Caki2 (cell line): ENCODE data around the gene FXYD5. TPM values are rescaled to one million over a fixed set of nuclear protein-coding genes. Genes with fewer than 3 reads are reported as not detected.

ENCODE experiments used
- DNase-seq: peaks from one replicate; pipeline ENCODE4 v3.0.0-alpha.2; 2015; ENCODE audit warnings: low read depth
- in situ Hi-C: cut with HindIII; loops from 2 replicates; pipeline ENCODE4 v1.10.0; 2016; ENCODE audit warnings: low sequenced_read_pairs, low pct_unique_long_range_greater_than_20kb, mixed read lengths
- total RNA-seq: library from RNA; depleted of rRNA; stranded (reverse); fragments of >200 nt; shearing (Covaris generic); gene quantifications from 2 replicates; pipeline ENCODE4 v1.2.3, GENCODE V29; 2014; ENCODE audit warnings: low replicate concordance

FXYD5 gene
- total RNA-seq, 1 experiment from 2014 or later, result 43.7 TPM

DNA sequence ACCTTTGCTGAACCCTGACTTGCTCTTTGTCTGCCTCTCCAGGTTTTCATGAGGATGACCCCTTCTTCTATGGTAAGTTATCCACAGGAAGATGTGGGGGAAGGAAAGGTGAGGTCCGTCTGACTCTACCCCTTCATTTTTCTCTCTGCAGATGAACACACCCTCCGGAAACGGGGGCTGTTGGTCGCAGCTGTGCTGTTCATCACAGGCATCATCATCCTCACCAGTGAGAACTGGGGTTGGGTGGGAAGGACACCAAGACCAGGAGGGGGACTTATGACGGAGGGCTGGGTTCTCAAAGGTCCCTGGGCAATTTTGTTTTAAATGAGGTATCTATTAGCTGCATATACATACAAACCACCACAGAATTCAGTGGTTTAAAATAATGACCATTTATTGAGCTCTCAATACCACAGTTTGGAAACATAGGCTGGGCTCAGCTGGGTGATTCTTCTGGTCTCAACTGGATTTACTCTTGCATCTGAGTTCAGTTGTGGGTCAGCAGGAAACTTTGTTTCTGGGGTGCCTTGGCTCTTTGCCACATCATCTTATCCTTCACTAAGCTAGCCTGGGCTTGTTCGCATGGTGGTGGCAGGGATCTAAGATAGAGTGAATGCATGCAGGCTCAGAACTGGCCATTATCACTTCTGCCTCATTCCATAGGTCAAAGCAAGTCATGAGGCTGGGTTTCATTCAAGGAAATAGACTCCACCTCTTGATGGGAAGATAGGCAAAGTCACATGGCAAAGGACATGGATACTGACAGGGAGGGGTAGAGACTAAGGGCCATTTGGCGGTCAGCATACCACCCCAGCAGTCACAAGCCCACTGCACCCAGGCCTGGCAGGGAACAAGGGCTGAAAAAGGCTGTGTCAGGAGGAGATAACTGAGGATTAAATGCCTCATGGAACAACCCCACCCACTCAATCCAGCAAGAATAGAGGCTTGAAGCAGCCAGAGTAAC lies 11.8 kb downstream of the FXYD5 start:
- no peak for DNase-seq
- in situ Hi-C loops, result no loop called here

DNA sequence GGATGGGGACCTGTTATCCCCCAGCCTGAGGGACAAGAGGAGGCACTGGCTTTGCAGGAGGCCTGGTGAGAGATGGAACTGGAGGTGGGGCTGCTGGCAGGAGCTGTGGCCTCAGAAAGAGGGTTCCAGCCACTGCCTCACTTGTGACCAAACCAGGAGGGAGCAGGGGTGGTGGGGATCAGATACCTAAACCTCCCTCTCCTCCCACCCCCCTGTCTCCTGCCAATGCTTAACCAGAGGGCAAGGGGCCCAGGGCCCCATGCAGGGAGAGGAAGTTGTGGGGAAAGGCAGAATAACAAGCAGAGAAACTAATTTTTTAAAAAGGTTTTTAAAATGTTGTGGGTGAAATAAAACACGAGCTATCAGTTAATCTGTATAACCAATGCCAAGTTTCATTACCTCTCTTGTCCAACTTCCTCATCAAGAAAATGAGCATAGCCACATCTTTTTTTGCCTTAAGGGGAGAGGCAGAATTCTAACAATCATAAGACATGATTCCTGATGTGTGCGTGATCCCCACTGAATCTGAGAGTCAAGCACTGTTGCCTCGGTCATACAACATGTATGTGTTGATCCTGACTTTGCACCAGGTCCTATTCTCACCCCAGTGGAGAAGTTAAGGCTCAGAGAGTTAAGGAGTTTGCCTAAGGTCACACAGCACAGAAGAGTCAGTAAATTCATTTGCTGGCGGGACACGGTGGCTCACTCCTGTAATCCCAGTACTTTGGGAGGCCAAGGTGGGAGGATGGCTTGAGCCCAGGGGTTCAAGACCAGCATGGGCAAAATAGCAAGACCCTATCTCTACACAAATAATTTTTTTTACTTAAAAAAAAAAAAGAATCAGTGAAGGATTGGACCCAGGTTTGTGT lies 12.9 kb downstream of the FXYD5 start:
- in situ Hi-C loops, result no loop called here
- no peak for DNase-seq

DNA sequence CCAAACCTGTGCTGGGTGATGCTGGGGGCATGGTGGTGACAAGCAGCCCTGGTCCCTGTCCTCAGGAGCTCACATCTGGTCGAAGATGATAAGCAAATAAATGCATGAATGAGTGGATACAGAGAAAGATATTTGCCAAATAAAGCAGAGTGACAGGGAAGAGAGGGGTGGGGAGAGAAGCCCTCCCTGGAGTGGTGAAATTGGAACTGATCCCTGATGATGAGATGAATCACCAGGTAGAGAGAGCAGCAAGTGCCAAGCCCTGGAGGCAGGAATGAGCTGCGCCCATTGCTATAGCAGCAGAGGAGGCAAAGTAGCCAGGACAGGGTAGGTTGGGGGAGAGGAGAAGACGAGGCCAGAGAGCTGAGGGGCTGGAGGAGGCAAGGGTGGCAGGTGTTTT lies 13.7 kb downstream of the FXYD5 start:
- in situ Hi-C loops, result no loop called here
- DNase-seq, result no peak

DNA sequence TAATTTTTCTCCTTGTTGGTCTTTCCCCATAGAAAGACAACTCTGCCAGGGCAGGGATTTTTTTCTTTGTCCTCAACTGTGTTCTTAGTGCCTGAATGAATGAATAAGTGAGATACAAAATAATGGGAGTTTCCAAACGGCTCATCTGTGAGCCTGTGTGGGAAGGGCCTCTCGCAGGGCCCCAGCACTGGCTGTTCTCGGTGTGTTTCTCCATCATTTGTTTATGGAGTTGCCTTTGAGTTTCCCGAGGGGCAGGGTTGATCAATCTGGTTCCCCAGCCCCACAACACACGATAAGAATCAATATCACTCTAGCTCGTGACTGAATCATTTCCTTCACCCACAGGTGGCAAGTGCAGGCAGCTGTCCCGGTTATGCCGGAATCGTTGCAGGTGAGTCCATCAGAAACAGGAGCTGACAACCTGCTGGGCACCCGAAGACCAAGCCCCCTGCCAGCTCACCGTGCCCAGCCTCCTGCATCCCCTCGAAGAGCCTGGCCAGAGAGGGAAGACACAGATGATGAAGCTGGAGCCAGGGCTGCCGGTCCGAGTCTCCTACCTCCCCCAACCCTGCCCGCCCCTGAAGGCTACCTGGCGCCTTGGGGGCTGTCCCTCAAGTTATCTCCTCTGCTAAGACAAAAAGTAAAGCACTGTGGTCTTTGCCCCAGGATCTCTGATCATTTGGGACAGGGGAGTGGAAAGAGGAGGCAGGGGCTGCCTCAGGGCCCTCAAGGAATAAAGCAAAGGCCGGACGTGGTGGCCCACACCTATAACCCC lies 14.9 kb downstream of the FXYD5 start:
- DNase-seq, result no peak
- in situ Hi-C loops, result no loop called here

DNA sequence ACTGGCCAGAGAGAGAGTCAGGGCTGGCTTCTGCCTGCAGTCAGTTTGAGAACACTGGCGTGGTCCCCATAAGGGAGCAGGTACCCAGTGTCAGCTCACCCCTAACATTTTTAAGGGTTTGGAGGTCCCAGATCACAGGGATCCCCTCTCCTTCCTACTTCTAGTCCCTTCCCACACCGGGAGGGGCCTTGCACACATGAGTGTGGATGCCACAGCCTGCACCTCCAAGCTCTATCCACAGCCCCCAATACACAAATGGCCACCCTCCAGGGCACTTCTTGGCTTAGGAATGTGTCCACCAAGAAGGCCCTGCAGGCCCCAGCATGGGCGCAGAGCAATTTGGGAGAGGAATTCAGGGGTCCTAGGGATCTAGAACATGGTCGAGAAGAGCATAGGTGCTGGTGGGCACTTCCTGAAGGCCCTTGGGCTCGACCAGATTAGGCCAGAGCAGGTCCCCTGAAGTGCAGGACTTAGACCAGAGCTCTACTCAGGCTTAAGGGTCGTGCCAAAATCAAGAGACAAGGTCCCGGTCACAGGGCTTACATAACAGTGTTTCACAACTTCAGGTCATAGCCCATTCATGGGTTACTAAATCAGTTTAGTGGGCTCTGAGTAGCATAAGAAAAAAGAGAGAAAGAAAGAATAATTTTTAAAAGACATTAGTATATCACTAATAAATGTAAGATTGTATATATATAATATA lies 16.0 kb downstream of the FXYD5 start:
- in situ Hi-C loops, result no loop called here

DNA sequence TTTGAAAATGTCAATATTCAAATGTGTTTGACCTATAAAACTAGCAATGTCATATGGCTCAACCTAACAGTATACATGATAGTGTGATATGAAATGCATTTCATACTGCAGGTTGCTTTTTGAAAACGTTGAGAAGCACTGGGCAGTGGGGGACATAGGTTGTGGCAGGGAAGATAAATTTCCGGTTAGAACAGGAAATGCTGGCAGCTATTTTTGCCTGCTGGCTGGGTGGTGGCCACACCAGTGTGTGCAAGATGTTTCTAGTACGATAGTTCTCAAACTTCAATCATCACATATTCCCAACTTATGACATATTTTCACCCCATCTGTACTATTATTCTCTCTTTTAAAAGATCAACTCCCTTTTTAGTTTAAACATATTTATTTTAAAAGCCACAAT lies 17.2 kb downstream of the FXYD5 start:
- no peak for DNase-seq
- in situ Hi-C loops, result no loop called here

More for the DNA sequence above, 16.0 kb downstream of the FXYD5 start:
- DNase-seq, result no peak

DNA sequence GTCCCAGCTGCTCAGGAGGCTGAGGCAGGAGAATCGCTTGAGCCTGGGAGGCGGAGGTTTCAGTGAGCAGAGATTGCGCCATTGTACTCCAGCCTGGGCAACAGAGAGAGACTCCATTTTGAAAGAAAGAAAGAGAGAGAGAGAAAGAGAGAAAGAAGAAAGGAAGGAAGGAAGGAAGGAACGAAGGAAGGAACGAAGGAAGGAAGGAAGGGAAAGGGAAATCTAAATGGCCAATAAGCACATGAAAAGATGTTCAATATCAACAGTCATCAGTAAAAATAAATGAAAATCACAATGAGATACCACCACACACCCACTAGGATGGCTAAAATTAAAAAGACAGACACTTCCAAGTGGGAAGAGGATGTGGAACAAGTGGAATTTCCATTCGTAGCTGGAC lies 19.7 kb downstream of the FXYD5 start:
- in situ Hi-C loops, result no loop called here
- DNase-seq, result no peak

DNA sequence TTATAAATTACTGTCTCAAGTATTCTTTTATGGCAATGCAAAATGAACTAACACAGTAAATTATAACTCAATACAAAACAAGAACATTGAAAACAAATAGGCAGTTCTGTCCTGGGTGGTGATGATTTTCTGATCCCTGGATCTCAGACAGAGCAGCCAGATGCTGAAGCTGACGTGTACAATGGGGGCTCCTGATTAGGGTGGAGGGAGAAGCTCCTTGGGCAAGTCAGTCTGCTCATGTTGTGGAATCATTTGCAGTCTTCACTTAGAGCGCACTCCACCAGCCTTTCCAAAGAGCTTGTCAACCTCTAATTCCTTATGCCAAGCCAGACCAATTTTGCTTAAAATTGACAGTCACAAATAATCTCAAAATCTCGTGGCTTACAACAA lies 21.6 kb downstream of the FXYD5 start:
- no peak for DNase-seq
- in situ Hi-C loops, result no loop called here

DNA sequence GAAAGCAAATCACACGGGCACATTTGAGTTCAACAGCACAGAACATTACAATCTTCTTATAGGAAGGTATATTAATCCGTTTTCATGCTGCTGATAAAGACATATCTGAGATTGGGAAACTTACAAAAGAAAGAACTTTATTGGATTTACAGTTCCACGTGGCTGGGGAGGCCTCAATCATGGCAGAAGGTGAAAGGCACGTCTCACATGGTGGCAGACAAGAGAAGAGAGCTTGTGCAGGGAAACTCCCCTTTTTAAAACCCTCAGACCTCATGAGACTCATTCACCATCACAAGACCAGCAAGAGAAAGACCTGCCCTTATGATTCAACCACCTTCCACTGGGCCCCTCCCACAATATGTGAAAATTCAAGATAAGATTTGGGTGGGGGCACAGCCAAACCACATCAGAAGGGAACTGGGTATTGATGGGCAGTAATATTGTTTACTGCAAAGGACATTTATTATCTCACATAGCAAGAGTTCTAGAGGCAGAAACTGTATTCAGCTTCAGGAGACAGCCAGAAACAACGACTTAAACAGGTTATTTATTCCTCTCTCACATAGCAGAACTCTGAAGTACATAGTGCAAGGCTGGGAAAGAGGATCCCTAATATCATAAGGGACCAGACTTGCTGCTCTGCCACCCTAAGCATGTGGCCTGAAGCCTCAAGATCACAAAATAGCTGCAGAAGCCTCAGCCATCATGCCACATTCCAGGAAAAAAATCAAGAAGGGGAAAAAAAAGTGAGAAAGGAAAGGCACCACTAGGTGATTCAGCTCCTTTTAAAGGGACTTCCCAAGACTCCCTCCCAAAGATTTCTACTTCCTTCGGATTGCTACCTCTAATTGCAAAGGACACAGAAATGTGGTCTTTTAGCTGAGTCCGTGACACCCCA lies 23.1 kb downstream of the FXYD5 start:
- in situ Hi-C loops, result no loop called here
- DNase-seq, result no peak

DNA sequence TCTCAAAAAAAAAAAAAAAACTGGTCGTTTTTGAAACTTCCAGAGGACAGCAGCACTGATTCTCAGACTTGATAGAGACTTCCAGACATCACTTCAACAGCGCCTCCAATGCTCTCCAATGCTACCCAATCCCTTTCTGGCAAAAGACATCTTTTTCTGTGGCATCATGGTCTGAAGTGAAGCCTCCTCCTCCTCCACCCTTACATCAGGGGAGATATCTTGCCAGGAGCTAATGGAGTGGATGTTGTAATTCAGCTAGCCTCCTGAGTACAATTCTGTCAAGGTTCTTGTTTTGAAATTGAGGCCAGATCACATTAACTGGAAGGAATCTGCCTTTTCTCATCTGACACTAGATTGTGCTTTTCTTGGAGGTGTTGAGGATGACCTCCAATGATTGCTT lies 24.2 kb downstream of the FXYD5 start:
- no peak for DNase-seq
- in situ Hi-C loops, result no loop called here

DNA sequence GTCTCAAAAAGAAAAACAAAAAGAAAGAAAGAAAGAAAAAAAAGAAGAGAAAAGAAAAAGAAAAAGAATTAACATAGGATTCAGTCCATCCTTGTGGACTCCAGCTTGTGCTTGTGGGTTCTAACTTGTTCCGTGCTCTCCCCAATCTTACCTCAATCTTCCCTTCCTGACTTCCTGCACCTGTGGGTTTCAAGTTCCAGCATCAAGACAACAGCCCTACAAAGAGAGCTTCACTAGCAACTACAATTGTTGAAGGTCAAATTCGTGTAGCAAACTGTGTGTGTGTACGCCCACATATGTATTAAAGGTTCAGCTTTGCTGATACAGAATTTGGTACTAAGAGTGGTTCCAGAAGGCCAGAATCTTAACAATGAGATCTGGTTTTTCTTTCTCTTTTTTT lies 25.3 kb downstream of the FXYD5 start:
- DNase-seq, result no peak
- in situ Hi-C loops, result no loop called here

DNA sequence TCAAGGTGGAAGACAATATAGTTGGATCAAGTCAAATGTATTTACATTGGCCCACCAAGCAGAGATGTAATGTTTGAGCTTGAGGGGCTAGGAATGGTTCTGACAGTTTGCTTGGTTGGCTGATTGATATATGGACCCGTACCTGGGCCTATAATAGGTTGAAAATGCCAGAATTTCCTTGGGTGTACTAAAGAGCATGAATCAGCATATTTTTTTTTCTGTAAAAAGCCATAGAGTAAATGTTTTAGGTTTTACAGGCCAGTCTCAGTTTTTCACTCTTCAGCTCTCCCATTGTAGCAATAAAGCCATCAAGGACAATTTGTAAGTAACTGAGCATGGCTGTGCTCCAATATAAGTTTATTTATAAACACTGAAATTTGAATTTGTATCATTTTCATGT lies 26.9 kb downstream of the FXYD5 start:
- in situ Hi-C loops, result no loop called here
- no peak for DNase-seq

DNA sequence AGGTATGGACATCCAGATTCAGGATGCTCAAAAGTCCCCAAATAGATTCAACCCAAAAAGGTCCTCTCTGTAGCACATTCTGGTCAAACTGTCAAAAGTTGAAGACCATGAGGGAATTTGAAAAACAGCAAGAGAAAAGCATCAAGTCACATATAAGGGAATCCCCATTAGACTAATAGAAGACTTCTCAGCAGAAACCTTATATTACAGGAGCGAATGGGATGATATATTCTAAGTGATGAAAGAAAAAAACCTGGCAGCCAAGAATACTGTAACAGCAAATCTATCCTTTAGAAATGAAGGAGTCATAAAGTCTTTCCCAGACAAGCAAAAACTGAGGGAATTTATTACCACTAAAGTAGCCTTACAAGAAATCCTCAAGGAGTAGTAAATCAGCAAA lies 29.7 kb downstream of the FXYD5 start:
- no peak for DNase-seq
- in situ Hi-C loops, result no loop called here

DNA sequence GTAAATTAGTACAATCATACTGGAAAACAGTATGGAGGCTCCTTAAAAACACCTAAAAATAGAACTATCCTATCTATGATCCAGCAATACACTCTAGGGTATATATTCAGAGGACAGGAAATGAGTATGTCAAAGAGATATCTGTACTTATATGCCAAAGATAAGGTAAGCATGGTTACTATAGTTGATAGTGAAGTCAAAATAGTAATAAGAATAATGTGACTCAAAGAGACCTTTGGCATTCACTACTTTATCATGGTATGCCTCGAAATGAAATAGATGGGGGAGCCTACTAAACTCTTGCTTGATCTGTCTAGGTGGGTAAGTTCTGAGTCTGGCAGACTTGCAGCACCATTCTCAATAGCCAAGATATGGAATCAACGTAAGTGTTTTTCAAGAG lies 30.3 kb downstream of the FXYD5 start:
- DNase-seq, result no peak
- in situ Hi-C loops, result no loop called here

DNA sequence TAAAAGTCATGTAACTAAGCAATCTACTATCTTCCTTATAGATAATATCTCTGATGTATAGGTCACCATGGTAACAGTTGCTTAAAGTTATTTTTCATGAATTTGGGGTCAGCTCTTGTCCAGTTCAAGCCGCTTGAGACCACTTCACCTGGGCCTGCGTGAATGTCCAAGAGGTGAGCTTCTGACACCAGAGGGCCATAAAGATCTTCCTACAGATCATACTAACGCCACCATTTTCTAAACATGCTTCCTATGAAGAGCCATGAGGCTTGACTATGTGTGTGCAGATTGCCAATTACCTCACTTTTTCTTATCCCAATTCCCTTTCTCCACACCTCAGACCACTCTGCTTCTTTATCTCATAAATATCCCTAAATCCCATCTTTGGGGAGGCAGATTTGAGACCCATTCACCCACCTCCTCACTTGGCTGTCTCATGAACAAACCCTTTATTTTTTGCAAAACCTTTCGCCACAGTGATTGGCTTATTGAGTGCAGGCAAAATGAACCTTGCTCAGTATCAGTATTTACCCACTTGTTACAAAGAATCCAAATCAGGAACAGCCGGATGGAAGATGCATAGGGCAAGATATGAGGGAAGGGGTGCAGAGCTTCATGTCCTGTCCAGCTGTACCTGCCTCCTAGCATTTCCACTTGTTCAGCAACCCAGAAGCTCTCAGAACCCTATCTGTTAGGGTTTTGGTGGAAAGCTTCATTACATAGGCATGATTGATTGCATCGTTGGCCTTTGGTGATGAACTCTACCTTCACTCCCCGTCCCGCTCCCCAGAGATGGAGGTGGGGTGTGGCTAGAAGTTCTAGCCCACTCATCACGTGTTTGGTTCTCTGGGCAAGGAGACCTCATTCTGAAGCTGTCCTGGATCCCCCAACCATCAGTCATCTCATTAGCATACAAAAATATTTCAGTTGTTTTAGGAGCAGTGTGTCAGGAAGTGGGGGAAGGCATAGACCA lies 39.8 kb downstream of the FXYD5 start:
- in situ Hi-C loops, result no loop called here
- no peak for DNase-seq

DNA sequence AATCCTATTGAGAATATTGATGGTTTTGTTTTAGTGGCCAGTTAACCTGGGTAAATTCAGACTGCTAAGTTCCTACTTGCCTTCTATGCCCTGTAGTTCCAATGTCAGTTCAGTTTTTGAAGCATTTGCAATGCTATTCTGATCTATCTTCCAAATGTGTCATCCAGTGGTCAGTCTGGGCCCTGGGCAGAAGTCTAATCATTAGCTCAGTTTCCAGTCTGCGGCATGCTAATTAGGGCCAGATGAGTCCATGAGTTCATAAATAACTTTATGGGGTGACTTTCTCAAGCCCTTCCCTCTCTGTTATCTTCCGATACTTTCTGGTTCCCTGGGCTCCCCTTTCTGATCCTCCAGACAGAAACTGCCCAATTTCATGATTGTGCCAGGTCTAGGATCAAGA lies 41.3 kb downstream of the FXYD5 start:
- peak; percentile 9 for DNase-seq
- in situ Hi-C loops, result no loop called here
